ENCODE results near the gene TTC27.

DNA sequence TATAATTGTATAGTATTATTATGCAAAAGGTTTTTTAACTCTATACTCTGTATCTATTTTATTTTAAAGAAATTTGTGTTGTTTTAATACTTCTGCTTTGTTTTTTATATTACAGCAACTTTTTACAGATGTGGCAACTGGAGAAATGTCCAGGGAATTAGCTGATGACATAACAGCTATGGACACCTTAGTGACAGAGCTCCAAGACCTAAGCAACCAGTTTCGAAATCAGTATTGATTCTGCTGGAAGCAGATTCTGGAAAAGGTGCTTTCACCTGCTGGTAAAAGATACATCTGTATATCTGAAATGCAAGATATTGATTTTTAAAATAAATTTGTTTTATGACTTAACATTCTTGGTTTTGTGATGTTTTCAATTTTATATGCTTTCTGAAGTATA is 192.9 kb downstream of the TTC27 start:
- TF ChIP-seq MYNN (CRISPR knock-in tag; IDR thresholded peaks at IDR 0.05; ENCODE audit: low read depth): no peak
- no peak for TF ChIP-seq ESRRA (CRISPR knock-in tag; IDR thresholded peaks at IDR 0.05; ENCODE audit: low read depth)
- TF ChIP-seq ZNF619 (CRISPR knock-in tag; IDR thresholded peaks at IDR 0.05): no peak
- no peak for TF ChIP-seq FOXK2 (IDR thresholded peaks at IDR 0.05)

Data from HepG2 (cell line).